GM19397 (cell line): ENCODE data around the gene SLC6A9.

ENCODE experiments used
- ATAC-seq: cut with Tn5 transposase; IDR thresholded peaks from one replicate; pipeline ENCODE4 v1.9.1; 2021; ENCODE audit warnings: mild to moderate bottlenecking, moderate library complexity; ENCODE audit not compliant: unreplicated experiment

The SLC6A9 gene

DNA sequence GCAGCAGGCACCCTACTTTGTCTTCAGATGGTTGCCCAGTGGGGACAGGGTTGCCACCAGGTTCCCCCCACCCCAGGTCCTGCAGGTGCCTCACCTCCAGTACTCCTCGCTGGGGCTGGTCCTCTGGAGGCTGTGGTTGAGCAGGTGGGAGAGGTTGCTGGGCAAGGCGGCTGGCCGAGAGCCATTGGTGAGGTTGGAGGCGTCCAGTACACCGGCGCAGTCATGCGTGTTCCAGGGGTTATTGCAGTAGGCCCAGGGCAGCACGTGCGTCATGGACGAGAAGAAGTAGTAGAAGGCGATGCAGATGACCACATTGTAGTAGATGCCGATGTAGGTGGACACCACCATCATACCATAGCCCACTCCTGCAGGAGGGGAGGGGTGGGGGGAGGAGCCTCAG lies 23.0 kb downstream of the SLC6A9 start:
- no peak for ATAC-seq

DNA sequence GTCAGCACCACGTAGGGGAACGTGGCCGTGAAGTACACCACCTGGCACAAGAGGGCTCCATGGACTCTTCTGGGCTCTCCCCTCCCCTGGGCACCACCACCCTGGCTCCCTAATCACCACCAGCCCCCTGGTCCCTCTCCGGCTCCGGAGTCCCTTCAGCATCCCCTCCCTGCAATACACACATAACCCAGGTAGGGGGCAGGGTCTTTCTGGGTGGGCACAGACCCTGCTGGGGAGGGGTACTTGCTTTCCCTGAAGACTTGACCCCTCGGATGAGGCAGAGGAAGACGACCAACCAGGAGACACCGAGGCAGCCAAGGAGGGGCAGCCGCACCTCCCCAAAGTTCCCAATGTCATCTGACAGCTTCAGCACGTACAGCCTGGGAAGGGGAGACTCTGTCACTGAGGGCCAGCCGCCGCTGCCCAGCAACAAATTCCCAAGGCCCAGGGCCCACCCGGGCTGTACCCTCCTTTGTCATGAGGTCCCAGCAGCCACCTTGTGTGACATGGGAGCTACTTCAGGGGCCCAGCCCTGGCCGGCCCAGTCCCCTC lies 28.6 kb downstream of the SLC6A9 start:
- no peak for ATAC-seq

- ATAC-seq = no peak
These were observed 29.1 kb downstream of the SLC6A9 start for GRCh38 chr1:44002165-44002564.

GRCh38 chr1:44000122-44000665 lies 31.1 kb downstream of the SLC6A9 start:
- ATAC-seq = no peak

GRCh38 chr1:43999455-43999854 lies 31.8 kb downstream of the SLC6A9 start:
- no peak for ATAC-seq

GRCh38 chr1:43998000-43998378 lies 33.3 kb downstream of the SLC6A9 start:
- ATAC-seq = no peak

GRCh38 chr1:43997295-43997999 lies 33.8 kb downstream of the SLC6A9 start:
- ATAC-seq = no peak

DNA sequence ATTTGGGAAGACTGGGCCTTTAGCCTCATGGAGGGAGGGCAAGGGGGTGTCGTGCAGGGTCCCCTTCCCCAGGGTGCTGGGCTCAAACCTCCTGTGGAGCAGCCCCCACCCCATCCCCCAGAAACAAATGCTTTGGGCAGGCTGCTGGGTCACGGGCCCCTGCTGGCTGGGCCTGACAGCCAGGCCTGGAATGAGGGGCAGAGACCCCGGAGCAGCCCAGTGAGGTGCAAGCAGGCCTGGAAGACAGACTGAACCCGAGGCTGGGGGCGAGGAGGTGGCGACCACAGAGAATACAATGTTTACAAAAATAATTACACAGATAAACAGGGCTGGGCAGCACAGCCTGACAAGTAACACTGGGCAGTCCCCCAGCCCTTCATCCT lies 34.5 kb downstream of the SLC6A9 start:
- ATAC-seq = no peak

DNA sequence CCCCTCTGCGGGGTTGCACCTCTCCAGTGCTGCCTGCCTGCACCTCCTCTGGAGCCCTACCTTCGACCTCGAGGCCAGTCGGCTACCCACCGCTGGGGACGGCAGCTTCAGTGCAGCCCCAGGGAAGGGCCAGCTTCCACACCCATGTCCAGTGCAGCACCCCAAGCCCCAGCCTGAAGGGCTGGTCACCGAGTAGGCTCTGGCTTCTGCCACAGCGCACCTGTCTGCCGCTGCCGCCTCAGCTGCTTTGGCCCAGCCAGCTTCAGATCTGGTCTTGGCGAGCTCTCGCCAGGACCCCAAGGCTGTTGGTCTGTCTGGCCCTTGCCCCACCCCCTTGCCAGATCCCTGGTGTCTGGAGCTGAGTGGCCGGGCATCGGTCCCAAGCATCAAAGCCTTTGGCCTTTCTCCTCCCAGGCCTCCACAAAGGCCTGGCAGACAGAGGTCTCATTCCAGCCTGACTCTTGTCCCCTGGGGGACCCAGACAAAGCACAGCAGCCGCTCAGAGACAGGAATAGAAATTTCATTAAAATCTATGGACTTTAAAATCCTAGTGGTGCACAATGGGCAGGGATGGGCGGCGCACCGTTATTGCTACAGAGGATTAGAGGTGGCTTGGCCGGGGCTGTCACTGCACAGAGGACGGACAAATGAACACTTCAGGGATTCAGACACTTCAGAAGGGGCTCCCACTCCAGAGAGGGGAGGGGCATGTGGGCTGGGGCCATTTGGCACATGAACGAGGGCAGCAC lies 35.1 kb downstream of the SLC6A9 start:
- no peak for ATAC-seq

GRCh38 chr1:43994794-43995790 lies 36.2 kb downstream of the SLC6A9 start:
- ATAC-seq = no peak

- no peak for ATAC-seq
These were observed 37.2 kb downstream of the SLC6A9 start for GRCh38 chr1:43994071-43994470.

DNA sequence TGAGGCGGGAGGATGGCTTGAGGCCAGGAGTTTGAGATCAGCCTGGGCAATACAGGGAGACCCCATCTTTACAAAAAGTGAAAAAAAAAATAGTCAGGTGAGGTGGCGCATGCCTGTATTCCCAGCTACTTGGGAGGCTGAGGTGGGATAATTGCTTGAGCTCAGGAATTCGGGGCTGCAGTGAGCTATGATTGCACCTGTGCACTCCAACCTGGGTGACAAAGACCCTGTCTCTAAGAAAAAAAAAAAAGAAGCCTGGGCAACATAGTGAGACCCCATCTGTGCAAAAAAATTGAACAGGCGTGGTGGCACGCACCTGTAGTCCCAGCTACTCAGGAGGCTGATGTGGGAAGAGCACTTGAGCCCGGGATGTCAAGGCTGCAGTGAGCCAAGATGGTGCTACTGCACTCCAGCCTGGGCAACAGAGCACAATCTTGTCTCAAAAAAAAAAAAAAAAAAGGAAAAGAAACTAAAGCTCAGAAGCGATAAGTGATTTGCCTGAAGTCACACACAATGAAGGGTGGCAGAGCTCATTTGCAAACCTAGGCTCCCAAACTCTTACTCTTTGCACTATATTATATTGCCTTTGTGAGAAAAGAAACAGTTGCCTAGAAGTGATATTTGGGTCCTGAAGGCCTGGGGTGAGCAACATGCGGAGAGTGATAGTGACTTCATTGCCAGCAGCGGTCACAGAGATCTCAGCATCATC lies 37.9 kb downstream of the SLC6A9 start:
- no peak for ATAC-seq

- ATAC-seq = no peak
These were observed 38.8 kb downstream of the SLC6A9 start for GRCh38 chr1:43992232-43992995.

DNA sequence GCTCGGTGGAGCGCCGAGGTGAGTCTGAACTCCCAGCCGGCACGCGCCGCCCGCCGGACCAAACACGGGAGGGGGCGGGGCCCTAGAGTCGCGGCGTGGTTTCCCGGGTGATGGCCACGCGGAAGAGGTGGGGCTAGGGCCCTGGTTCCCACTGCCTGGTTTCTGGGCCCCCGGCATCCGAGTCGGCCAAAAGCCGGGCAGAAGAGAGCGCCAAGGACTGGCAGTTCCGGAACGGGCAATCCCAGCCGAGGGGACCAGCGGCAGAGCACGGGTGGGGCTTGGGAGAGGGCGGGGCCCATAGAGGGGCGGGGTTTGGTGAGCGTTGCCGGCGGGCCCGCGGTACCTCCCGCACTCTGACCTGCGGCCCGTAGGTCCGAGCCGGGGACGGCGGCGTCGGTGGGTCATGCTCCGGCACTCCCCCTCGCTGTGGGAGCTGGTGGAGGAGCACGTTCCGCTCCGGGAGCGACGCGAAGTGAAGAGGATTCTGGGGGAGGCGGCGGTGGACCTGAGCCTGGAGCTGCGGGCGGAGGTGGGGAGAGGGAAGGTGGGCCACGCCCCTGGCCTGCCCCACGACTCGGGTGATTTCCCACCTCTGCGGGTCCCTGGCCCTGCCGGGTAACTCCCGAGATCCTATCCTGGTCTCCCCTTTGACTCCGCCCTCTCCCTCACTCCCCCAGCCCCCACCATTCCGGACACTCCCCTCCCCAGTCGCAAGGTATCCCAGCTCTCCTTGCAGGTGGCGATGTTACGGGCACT lies 39.6 kb downstream of the SLC6A9 start, which contains the start of gene CCDC24:
Gene CCDC24 (plus strand): TSS at position 124 of the 756 bp plus-strand sequence. CDS start 280 bp downstream, at position 404.
- peak; percentile 71 for ATAC-seq

- ATAC-seq = peak; percentile 6
These were observed 40.1 kb downstream of the SLC6A9 start for GRCh38 chr1:43991200-43991475.

- ATAC-seq = no peak
These were observed 40.7 kb downstream of the SLC6A9 start for GRCh38 chr1:43990271-43991199.

- no peak for ATAC-seq
These were observed 43.9 kb downstream of the SLC6A9 start for GRCh38 chr1:43987159-43987902.
